Sigmoid colon (tissue), 7 donors: Measurements from ENCODE around the gene ALPI. TPM values are rescaled to one million over a fixed set of nuclear protein-coding genes. Genes with fewer than 3 reads are reported as not detected.

Experiments
- DNase-seq: peaks from one replicate; pipeline ENCODE4 v3.0.0-alpha.2; 2019
- H3K27ac ChIP-seq, 4 donors: fragments of 200-600 bp; sonication (generic); one replicate each; pipeline ENCODE4 v1.5.1; 2016 to 2019; ENCODE audit warnings: mild to moderate bottlenecking in 1 of 4
- H3K27me3 ChIP-seq, 3 donors: fragments of 200-600 bp; sonication (generic); one replicate each; pipeline ENCODE4 v1.5.1; 2019; ENCODE audit warnings: mild to moderate bottlenecking in 1 of 3
- H3K36me3 ChIP-seq, 4 donors: fragments of 200-600 bp; sonication (generic); one replicate each; pipeline ENCODE4 v1.5.1; 2016 to 2019
- H3K4me1 ChIP-seq, 4 donors: fragments of 200-600 bp; sonication (generic); one replicate each; pipeline ENCODE4 v1.5.1; 2017 to 2019
- H3K4me3 ChIP-seq, 4 donors: fragments of 200-600 bp; sonication (generic); one replicate each; pipeline ENCODE4 v1.5.1; 2017 to 2019; ENCODE audit warnings: mild to moderate bottlenecking in 2 of 4, moderate library complexity in 1 of 4
- H3K9me3 ChIP-seq, 4 donors: fragments of 200-600 bp in 3 of 4; sonication (generic) in 3 of 4; one replicate each; pipeline versions ENCODE4 v1.5.1 to v1.6.1; 2013 to 2019
- CTCF ChIP-seq, 4 experiments: fragments of 450-650 bp in 3 of 4; fragments of 200-600 bp in 1 of 4; IDR thresholded peaks; one replicate each; pipeline ENCODE4 v1.5.1; 2016 to 2019; ENCODE audit warnings: antibody characterized with exemption in 4 of 4, mild to moderate bottlenecking in 3 of 4, moderate library complexity in 2 of 4
- EP300 ChIP-seq, 4 donors: sonication (generic); formaldehyde crosslinking; IDR thresholded peaks; one replicate each; pipeline ENCODE4 v1.6.1; 2017; ENCODE audit warnings: antibody characterized with exemption in 4 of 4
- POLR2A ChIP-seq, 2 donors: fragments of 450-650 bp; IDR thresholded peaks; one replicate each; pipeline ENCODE4 v1.6.1; 2016; ENCODE audit warnings: antibody characterized with exemption in 2 of 2, mild to moderate bottlenecking in 2 of 2, moderate library complexity in 2 of 2
- POLR2AphosphoS5 ChIP-seq, 4 donors: sonication (generic); formaldehyde crosslinking; IDR thresholded peaks; one replicate each; pipeline ENCODE4 v1.6.1; 2017; ENCODE audit warnings: antibody characterized with exemption in 4 of 4
- WGBS, 2 donors: extraction: QIAGEN DNeasy Blood & Tissue Kit; methylation state at CpG; one replicate each; pipeline ENCODE4 v1.1.7; 2013; 5-methylcytosine and 5-hydroxymethylcytosine counted together
- intact Hi-C: fragments of 100-400 bp; cut with DNase I; formaldehyde crosslinking; loops from one replicate; pipeline ENCODE4 v1.15.1; 2023
- polyA plus RNA-seq, 3 donors: library from polyadenylated mRNA; stranded (reverse); fragments of 200-250 nt; gene quantifications; one replicate each; pipeline ENCODE4 v1.2.3, GENCODE V29; 2013
- total RNA-seq, 4 donors: library from RNA; depleted of rRNA; stranded (reverse); fragments of >200 nt; gene quantifications; one replicate each; pipeline ENCODE4 v1.1.0, GENCODE V29; 2016
- donor health status: healthy with polysubstance abuse.
- donor health status: Bipolar disorder and iron deficiency.
- donor health status: healthy.

Gene ALPI
- total and polyA plus RNA-seq, 7 donors: 5.3 to 10.2 (median 7.2) TPM; not detected in 4

DNA sequence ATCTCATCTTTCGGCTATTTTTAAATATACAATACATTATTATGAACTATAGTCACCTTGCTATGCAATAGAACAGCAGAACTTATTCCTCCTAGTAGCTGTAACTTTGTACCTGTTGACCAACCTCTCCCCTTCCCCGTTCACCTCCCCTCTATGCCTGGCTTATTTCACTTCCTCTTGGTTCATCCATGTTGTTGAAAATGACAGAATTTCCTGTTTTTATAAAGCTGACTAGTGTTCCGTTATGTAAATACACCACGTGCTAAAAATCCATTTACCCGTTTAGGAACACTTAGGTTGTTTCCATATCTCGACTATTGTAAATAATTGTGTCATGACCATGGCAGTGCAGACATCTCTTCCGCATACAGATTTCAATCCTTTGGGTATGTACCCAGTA is 10.3 kb downstream of the ALPI start:
- no peak overlapping the region for H3K4me3 ChIP-seq
- no peaks in the 10 kb centered on the region for H3K4me1 ChIP-seq
- no peak overlapping the region for H3K27ac ChIP-seq
- intact Hi-C loops: no loop called here
- DNase-seq: no peak
- 59 to 61% methylated on average over 7 of the region's 7 CpGs for WGBS, 2 donors
- no peaks in the 10 kb centered on the region for H3K9me3 ChIP-seq
- no peaks in the 10 kb centered on the region for H3K36me3 ChIP-seq
- H3K27me3 ChIP-seq: peaks cover 0 to 22% (median 0%) of the 10 kb centered on the region in 3 donors
- TF ChIP-seq EP300 (IDR thresholded peaks at IDR 0.05) (no peak), POLR2A (IDR thresholded peaks at IDR 0.05) (no peak), CTCF (IDR thresholded peaks at IDR 0.05) (no peak), POLR2AphosphoS5 (IDR thresholded peaks at IDR 0.05) (no peak)

DNA sequence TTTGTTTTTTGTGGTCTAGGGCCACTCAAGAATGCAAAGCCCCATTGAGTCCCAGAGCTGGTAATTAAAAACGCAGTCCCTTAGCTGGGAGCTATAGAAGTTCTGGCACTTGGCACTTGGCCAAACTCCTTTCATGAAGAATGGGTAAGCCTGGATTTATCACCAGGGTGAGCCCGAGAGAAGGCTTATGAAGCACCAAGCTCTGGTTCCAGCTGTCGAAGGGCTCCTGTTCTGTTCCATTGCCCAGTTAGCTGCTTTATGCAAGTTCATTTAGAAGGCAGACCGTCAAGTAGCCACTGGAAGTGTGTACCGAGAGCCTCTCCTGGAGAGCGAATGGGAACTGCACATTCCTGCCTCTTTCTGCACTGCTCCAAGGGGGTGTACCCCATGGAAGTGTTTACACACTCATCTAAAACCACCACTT is 17.5 kb downstream of the ALPI start:
- H3K4me3 ChIP-seq: no peak overlapping the region
- peak; percentile 36 for DNase-seq
- H3K27ac ChIP-seq: no peak overlapping the region
- no peaks in the 10 kb centered on the region for H3K9me3 ChIP-seq
- TF ChIP-seq POLR2AphosphoS5 (IDR thresholded peaks at IDR 0.05): no peak
- TF ChIP-seq EP300 (IDR thresholded peaks at IDR 0.05): no peak
- no peak for TF ChIP-seq CTCF (IDR thresholded peaks at IDR 0.05)
- TF ChIP-seq POLR2A (IDR thresholded peaks at IDR 0.05): no peak
- intact Hi-C loops: no loop called here
- no peaks in the 10 kb centered on the region for H3K4me1 ChIP-seq
- WGBS, 2 donors: 31 to 46% methylated on average over 6 of the region's 6 CpGs
- H3K27me3 ChIP-seq: peaks cover 0 to 21% (median 8%) of the 10 kb centered on the region in 3 donors
- no peaks in the 10 kb centered on the region for H3K36me3 ChIP-seq

- Histone ChIP-seq H3K27me3 (peaks cover 0 to 15% (median 8%) of the 10 kb centered on the region in 3 donors), H3K27ac (no peak overlapping the region), H3K9me3 (no peaks in the 10 kb centered on the region), H3K4me3 (no peak overlapping the region), H3K36me3 (no peaks in the 10 kb centered on the region), H3K4me1 (no peaks in the 10 kb centered on the region)
- DNase-seq: peak; percentile 29
- TF ChIP-seq EP300 (IDR thresholded peaks at IDR 0.05): no peak
- TF ChIP-seq CTCF (IDR thresholded peaks at IDR 0.05): no peak
- no peak for TF ChIP-seq POLR2A (IDR thresholded peaks at IDR 0.05)
- TF ChIP-seq POLR2AphosphoS5 (IDR thresholded peaks at IDR 0.05): no peak
- 71 to 81% methylated on average over 2 of the region's 2 CpGs for WGBS, 2 donors
- intact Hi-C loops: no loop called here
Measured at GRCh38 chr2:232476045-232476444, 20.1 kb downstream of the ALPI start.

DNA sequence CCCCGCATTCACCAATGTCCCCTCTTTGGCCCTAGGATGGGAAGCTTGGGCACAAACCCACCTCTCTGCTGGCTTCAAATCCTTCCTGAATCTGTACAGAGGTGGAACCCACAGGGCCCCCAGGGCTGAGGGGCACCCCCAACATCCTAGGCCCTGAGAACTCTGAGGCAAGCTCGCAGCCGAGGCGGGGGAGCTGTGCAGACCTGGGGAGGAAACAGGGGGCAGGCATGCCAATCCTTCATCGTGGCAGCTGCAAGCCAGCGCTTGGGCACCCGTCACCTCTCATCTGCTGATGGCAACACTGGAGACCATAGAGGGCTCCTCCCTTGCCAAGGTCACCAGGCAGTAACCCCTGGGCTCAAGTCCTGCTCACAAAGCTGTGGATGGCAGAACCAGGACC is 20.8 kb downstream of the ALPI start:
- peak; percentile 40 for DNase-seq
- Histone ChIP-seq H3K36me3 (no peaks in the 10 kb centered on the region), H3K27ac (no peak overlapping the region), H3K9me3 (no peaks in the 10 kb centered on the region), H3K27me3 (peaks cover 0 to 18% (median 8%) of the 10 kb centered on the region in 3 donors), H3K4me1 (no peaks in the 10 kb centered on the region), H3K4me3 (no peak overlapping the region)
- WGBS, 2 donors: 90 to 91% methylated on average over 7 of the region's 7 CpGs
- no peak for TF ChIP-seq POLR2AphosphoS5 (IDR thresholded peaks at IDR 0.05)
- TF ChIP-seq CTCF (IDR thresholded peaks at IDR 0.05): no peak
- no peak for TF ChIP-seq EP300 (IDR thresholded peaks at IDR 0.05)
- TF ChIP-seq POLR2A (IDR thresholded peaks at IDR 0.05): no peak
- intact Hi-C loops: no loop called here
